ENCODE results near the gene PIKFYVE. TPM values are rescaled to one million over a fixed set of nuclear protein-coding genes. Genes with fewer than 3 reads are reported as not detected.

The PIKFYVE gene
- total RNA-seq, 1 donor from 2014 or later, result 51.6 TPM

GRCh38 chr2:208407667-208408066, 141.6 kb downstream of the PIKFYVE start:
- H2AFZ ChIP-seq (replicated peaks), result no peak overlapping the region
- Mint-ChIP-seq H3K36me3 (no peaks in the 10 kb centered on the region), H3K4me3 (peak overlapping the region; percentile 75), H3K27ac (no peak overlapping the region), H3K27me3 (ENCODE audit: insufficient read depth, low read depth) (peaks cover 7% of the 10 kb centered on the region), H3K4me1 (peaks cover 8% of the 10 kb centered on the region), H3K9me3 (no peaks in the 10 kb centered on the region)
- DNase-seq (ENCODE audit: low spot score), result peak; percentile 43
- peak overlapping the region; percentile 48 for H3K4me3 ChIP-seq
- no peak overlapping the region for H3K9ac ChIP-seq
- H3F3A ChIP-seq (ENCODE audit: low read depth), result no peaks in the 10 kb centered on the region
- no peak overlapping the region for H3K27ac ChIP-seq
- no peaks in the 10 kb centered on the region for H3K36me3 ChIP-seq
- H3K27me3 ChIP-seq, result peaks cover 50% of the 10 kb centered on the region
- H4K20me1 ChIP-seq (ENCODE audit: low read depth), result no peaks in the 10 kb centered on the region
- H3K4me1 ChIP-seq, result peaks cover 13% of the 10 kb centered on the region
- no peaks in the 10 kb centered on the region for H3K9me3 ChIP-seq (ENCODE audit: low read depth)
- H3K4me2 ChIP-seq, result peak overlapping the region; percentile 79
- TF ChIP-seq CTCF (IDR thresholded peaks at IDR 0.05) (peak; percentile 70), EZH2 (IDR thresholded peaks at IDR 0.05) (no peak), EZH2phosphoT487 (IDR thresholded peaks at IDR 0.05) (no peak)
- H3K79me2 ChIP-seq (ENCODE audit: low read depth), result no peaks in the 10 kb centered on the region

Other genes with a start within 250 kb of the PIKFYVE start
- 15.1 and 19.5 TPM in 2 replicates for gene PLEKHM3, start 240.7 kb upstream of the PIKFYVE start, total RNA-seq (ENCODE audit: low replicate concordance)
- gene CRYGD, start 141.7 kb upstream of the PIKFYVE start, total RNA-seq (ENCODE audit: low replicate concordance), result not detected in 2 replicates
- not detected in 2 replicates for gene CRYGC, start 136.4 kb upstream of the PIKFYVE start, total RNA-seq (ENCODE audit: low replicate concordance)
- 0.65 TPM in 1 of 2 replicates, not detected in the other for gene CRYGB, start 120.1 kb upstream of the PIKFYVE start, total RNA-seq (ENCODE audit: low replicate concordance)
- not detected in 2 replicates for gene CRYGA, start 102.7 kb upstream of the PIKFYVE start, total RNA-seq (ENCODE audit: low replicate concordance)
- 0.81 TPM in 1 of 2 replicates, not detected in the other for gene C2orf80, start 76.2 kb upstream of the PIKFYVE start, total RNA-seq (ENCODE audit: low replicate concordance)
- gene IDH1, start 11.2 kb upstream of the PIKFYVE start, total RNA-seq (ENCODE audit: low replicate concordance), result 236 and 308 TPM in 2 replicates
- gene PTH2R, start 140.5 kb downstream of the PIKFYVE start, total RNA-seq (ENCODE audit: low replicate concordance), result not detected in 2 replicates